ENCODE measurements around the gene WFDC11.
"Not testable (repeated sequence)": the region's sequence is repeated elsewhere in the genome, so short reads cannot be mapped to it uniquely, and the experiment has no call there.

Gene WFDC11

GRCh38 chr20:45670139-45670538 is at the start of gene WFDC11:
TSS of gene WFDC11 (minus strand) at chr20:45670239. CDS start at chr20:45650600, 19,639 bp downstream.
- DNase-seq: no peak

- DNase-seq: not testable (repeated sequence)
These were observed 46.2 kb upstream of the WFDC11 start for GRCh38 chr20:45716141-45716688.

- no peak for DNase-seq
These were observed 35.1 kb upstream of the WFDC11 start, which contains the start of gene WFDC10B for GRCh38 chr20:45704969-45705637. TSS of gene WFDC10B (minus strand) at chr20:45705019. CDS start at chr20:45685992, 19,027 bp downstream.

GRCh38 chr20:45701873-45702272 is 31.8 kb upstream of the WFDC11 start, which contains the start of gene WFDC13:
TSS of gene WFDC13 (plus strand) at chr20:45702038. CDS start at chr20:45702124, 86 bp downstream.
- DNase-seq: no peak

- DNase-seq: no peak
These were observed 31.1 kb upstream of the WFDC11 start for GRCh38 chr20:45701104-45701503.

- no peak for DNase-seq
These were observed 25.5 kb upstream of the WFDC11 start for GRCh38 chr20:45695496-45695895.

- DNase-seq: not testable (repeated sequence)
These were observed 23.3 kb upstream of the WFDC11 start for GRCh38 chr20:45693346-45693745.

GRCh38 chr20:45685896-45686295 is 15.9 kb upstream of the WFDC11 start:
- DNase-seq: no peak

- DNase-seq: no peak
These were observed 9.6 kb upstream of the WFDC11 start for GRCh38 chr20:45679650-45680049.

GRCh38 chr20:45672765-45673164 is 2.7 kb upstream of the WFDC11 start:
- DNase-seq: no peak

GRCh38 chr20:45657038-45657437 is 13.0 kb downstream of the WFDC11 start:
- DNase-seq: not testable (repeated sequence)

GRCh38 chr20:45651726-45652125 is 18.3 kb downstream of the WFDC11 start:
- not testable (repeated sequence) for DNase-seq

GRCh38 chr20:45649312-45649863 is 20.7 kb downstream of the WFDC11 start:
- DNase-seq: no peak

- no peak for DNase-seq
These were observed 22.5 kb downstream of the WFDC11 start for GRCh38 chr20:45647441-45648050.

- no peak for DNase-seq
These were observed 23.2 kb downstream of the WFDC11 start for GRCh38 chr20:45646875-45647274.

GRCh38 chr20:45645869-45646268 is 24.2 kb downstream of the WFDC11 start:
- DNase-seq: not testable (repeated sequence)

GRCh38 chr20:45641076-45641475 is 29.0 kb downstream of the WFDC11 start:
- not testable (repeated sequence) for DNase-seq

GRCh38 chr20:45639687-45640086 is 30.4 kb downstream of the WFDC11 start:
- DNase-seq: no peak

- no peak for DNase-seq
These were observed 33.5 kb downstream of the WFDC11 start for GRCh38 chr20:45636513-45636912.

- DNase-seq: no peak
These were observed 38.9 kb downstream of the WFDC11 start, which contains the start of gene WFDC9 for GRCh38 chr20:45631184-45631583. TSS of gene WFDC9 (minus strand) at chr20:45631284. CDS start at chr20:45610181, 21,103 bp downstream.

GRCh38 chr20:45630371-45630770 is 39.7 kb downstream of the WFDC11 start:
- DNase-seq: no peak

GRCh38 chr20:45629496-45630100 is 40.4 kb downstream of the WFDC11 start, which contains the start of gene WFDC10A:
TSS of gene WFDC10A (plus strand) at chr20:45629739. CDS start at chr20:45629814, 75 bp downstream.
- DNase-seq: peak; percentile 6 to 19

- DNase-seq: no peak
These were observed 43.5 kb downstream of the WFDC11 start for GRCh38 chr20:45626540-45626939.

Measured in stimulated activated CD4-positive, alpha-beta T cell treated with anti-CD3 and anti-CD28 coated beads, Interleukin-2, amount 100 ng/mL, for 48 hours (primary cell).